ENCODE measurements around the gene KIF26B. TPM values are rescaled to one million over a fixed set of nuclear protein-coding genes. Genes with fewer than 3 reads are reported as not detected.

Gene KIF26B
- total and polyA plus RNA-seq, 2 of the 4 experiments (the other 2 are of a cell fraction): 0.53 to 0.54 TPM

- no peak overlapping the region for H3K9ac ChIP-seq (ENCODE audit: low read depth, low read length)
- no CpG with 5 or more reads among the region's 5 CpGs for WGBS, 2 experiments (ENCODE audit: extremely low coverage in 2 of 2, insufficient read length in 1 of 2)
- no peak overlapping the region for H3K56ac ChIP-seq (ENCODE audit: extremely low read depth, insufficient read depth, low read length)
- no peaks in the 10 kb centered on the region for H3K79me1 ChIP-seq (ENCODE audit: low read depth in 1 of 2, low read length in 2 of 2)
- no peak overlapping the region for H3K4me2 ChIP-seq (ENCODE audit: low read depth, low read length)
- CTCF ChIA-PET: no interaction called here
- H3K27ac ChIP-seq (ENCODE audit: insufficient read depth, low read length): no peak overlapping the region
- no peak overlapping the region for H2BK5ac ChIP-seq (ENCODE audit: low read depth, low read length, poor library complexity, severe bottlenecking)
- H3K36me3 ChIP-seq (ENCODE audit: control insufficient read depth, insufficient read depth, low read length): no peaks in the 10 kb centered on the region
- H2AFZ ChIP-seq (replicated peaks; ENCODE audit: low read length, poor library complexity): no peak overlapping the region
- ATAC-seq (ENCODE audit: low read depth) (no peak), DNase-seq (no peak)
- H4K91ac ChIP-seq (ENCODE audit: insufficient read depth, low read depth, low read length): no peak overlapping the region
- H2AK9ac ChIP-seq (replicated peaks; ENCODE audit: low read depth, low read length, poor library complexity): no peak overlapping the region
- no peak overlapping the region for H3K18ac ChIP-seq (ENCODE audit: low read depth, low read length)
- no peaks in the 10 kb centered on the region for H3K27me3 ChIP-seq (ENCODE audit: control insufficient read depth, insufficient read depth, low read length)
- H2AK5ac ChIP-seq (ENCODE audit: low read depth, low read length): no peak overlapping the region
- H2BK120ac ChIP-seq (ENCODE audit: low read depth, low read length): no peak overlapping the region
- no peak overlapping the region for H3K4me3 ChIP-seq (ENCODE audit: insufficient read depth, low read depth, low read length)
- H4K8ac ChIP-seq (ENCODE audit: low read depth in 2 of 2, low read length in 2 of 2): no peak overlapping the region
- H4K5ac ChIP-seq (ENCODE audit: low read depth, low read length): no peak overlapping the region
- H3K9me1 ChIP-seq (ENCODE audit: insufficient read depth, low read length): no peaks in the 10 kb centered on the region
- no peaks in the 10 kb centered on the region for H4K20me1 ChIP-seq (ENCODE audit: insufficient read depth, low read length)
- no TSS peak for BruUV-seq (replicated peaks)
- H3K9me3 ChIP-seq (ENCODE audit: control insufficient read depth, insufficient read depth, low read length): peaks cover 7% of the 10 kb centered on the region
- H2BK20ac ChIP-seq (ENCODE audit: low read depth, low read length): no peak overlapping the region
- no peaks in the 10 kb centered on the region for H3K4me1 ChIP-seq (ENCODE audit: control insufficient read depth, insufficient read depth, low read length)
- H3K4ac ChIP-seq (ENCODE audit: low read depth, low read length): no peak overlapping the region
- no peak overlapping the region for H3K23ac ChIP-seq (ENCODE audit: low read depth, low read length)
- H3K14ac ChIP-seq (replicated peaks; ENCODE audit: low read depth, low read length): no peak overlapping the region
- POLR2A ChIA-PET (ENCODE audit: unreplicated experiment): interaction anchor here (0.6 kb wide), 1 partner anchor 72 kb away, joined by 3 read pairs; no protein-coding TSS in a partner anchor
- H2BK15ac ChIP-seq (ENCODE audit: low read depth, low read length): no peak overlapping the region
- TF ChIP-seq CEBPB (IDR thresholded peaks at IDR 0.05; ENCODE audit: low read depth, low read length): no peak
- dilution Hi-C loops (cut with HindIII; ENCODE audit: low sequenced_read_pairs, unreplicated experiment): no loop called here
- intact Hi-C loops (cut with micrococcal nuclease): no loop called here
- in situ Hi-C loops (cut with MboI; ENCODE audit: low sequenced_read_pairs): no loop called here
These were observed 47.0 kb downstream of the KIF26B start for GRCh38 chr1:245201827-245202226.

Measured in IMR-90 (cell line).